Lung (tissue), 12 donors: ENCODE results near the gene EXOC4. TPM values are rescaled to one million over a fixed set of nuclear protein-coding genes. Genes with fewer than 3 reads are reported as not detected.
A peak's percentile ranks its signal among the peaks of the same experiment; 100 is the strongest.

Experiments used
- ATAC-seq: fragments of 200-7000 bp; cut with Tn5 transposase; one replicate; pipeline ENCODE4 v1.9.1; 2020; ENCODE audit warnings: moderate number of reproducible peaks; ENCODE audit not compliant: insufficient read depth, low FRiP score
- DNase-seq, 3 donors: peaks; one replicate each; pipeline ENCODE4 v3.0.0-alpha.2; 2013 to 2017
- H3K27ac ChIP-seq, 2 donors: one replicate each; pipeline ENCODE4 v1.5.1; 2013; ENCODE audit warnings: mild to moderate bottlenecking in 2 of 2, moderate library complexity in 2 of 2, control low read depth in 1 of 2, inconsistent platforms in 1 of 2, low read depth in 1 of 2, low read length in 1 of 2
- H3K27me3 ChIP-seq, 3 donors: one replicate each; pipeline ENCODE4 v1.5.1; 2013; ENCODE audit warnings: low read length in 2 of 3; ENCODE audit not compliant: control insufficient read depth in 3 of 3, insufficient read depth in 3 of 3
- H3K36me3 ChIP-seq, 4 donors: one replicate each; pipeline ENCODE4 v1.5.1; 2013; ENCODE audit warnings: low read length in 4 of 4, mild to moderate bottlenecking in 1 of 4, moderate library complexity in 1 of 4; ENCODE audit not compliant: control insufficient read depth in 4 of 4, insufficient read depth in 4 of 4
- H3K4me1 ChIP-seq, 5 donors: one replicate each; pipeline ENCODE4 v1.5.1; 2013; ENCODE audit warnings: low read length in 5 of 5, mild to moderate bottlenecking in 2 of 5, moderate library complexity in 1 of 5; ENCODE audit not compliant: control insufficient read depth in 5 of 5, insufficient read depth in 5 of 5
- H3K4me3 ChIP-seq: one replicate; pipeline ENCODE4 v1.5.1; 2013; ENCODE audit warnings: mild to moderate bottlenecking, control low read depth, moderate library complexity
- H3K9ac ChIP-seq, 2 donors: one replicate each; pipeline ENCODE4 v1.5.1; 2013; ENCODE audit warnings: low read length in 2 of 2, control low read depth in 1 of 2; ENCODE audit not compliant: insufficient read depth in 1 of 2
- H3K9me3 ChIP-seq, 4 donors: one replicate each; pipeline ENCODE4 v1.5.1; 2013; ENCODE audit warnings: low read length in 3 of 4, mild to moderate bottlenecking in 1 of 4, moderate library complexity in 1 of 4; ENCODE audit not compliant: control insufficient read depth in 4 of 4, insufficient read depth in 3 of 4
- WGBS, 2 donors: extraction: QIAGEN DNeasy Blood & Tissue Kit; methylation state at CpG; one replicate each; pipeline ENCODE4 v1.1.7; 2013; 5-methylcytosine and 5-hydroxymethylcytosine counted together
- polyA plus RNA-seq, 2 donors: library from polyadenylated mRNA; stranded (reverse); fragments of 200-250 nt; gene quantifications; one replicate each; pipeline ENCODE4 v1.2.1, GENCODE V29; 2013
- total RNA-seq, 2 donors: library from RNA; depleted of rRNA in 1 of 2; stranded (reverse); fragments of >200 nt in 1 of 2; gene quantifications; one replicate each; pipeline ENCODE4 v1.2.1, GENCODE V29; 2014 to 2021
- TF ChIP-seq, protein P1 (sequence below): IDR thresholded peaks from 2 replicates; pipeline ENCODE4 v1.5.1; 2012; ENCODE audit warnings: mild to moderate bottlenecking; ENCODE audit errors: control extremely low read depth, extremely low read depth
- donor health status: control.
- donor health status: control.
- donor health status: Bipolar disorder and iron deficiency.
- donor health status: healthy.
- donor health status: DM: yes; HTN: yes; CAD: no.

EXOC4 gene
- total and polyA plus RNA-seq, 4 donors: 10.3 to 232 (median 47.4) TPM

DNA sequence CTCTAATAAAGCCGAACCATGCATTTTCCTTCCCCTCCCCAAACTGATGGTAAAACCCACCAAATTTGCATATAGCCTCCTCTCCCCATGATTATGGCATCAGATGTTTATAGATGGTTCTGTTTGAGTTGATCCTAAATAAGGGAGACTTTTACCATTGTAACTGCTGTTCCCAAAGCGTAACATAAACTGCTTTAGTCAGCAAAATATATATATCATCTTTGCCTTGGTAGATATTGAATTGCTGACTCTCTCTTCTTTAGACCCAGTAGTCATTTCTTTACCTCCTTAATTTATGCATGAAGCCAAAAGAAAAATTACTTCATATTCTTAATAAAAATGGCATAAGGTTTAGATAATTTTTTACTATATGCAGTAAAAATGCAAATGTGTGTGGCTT, 788.1 kb downstream of the EXOC4 start:
- DNase-seq (no peak), ATAC-seq (no peak)
- Histone ChIP-seq H3K27me3 (no peaks in the 10 kb centered on the region), H3K9me3 (no peaks in the 10 kb centered on the region), H3K27ac (no peak overlapping the region), H3K36me3 (peaks cover 0 to 1% (median 0%) of the 10 kb centered on the region in 4 donors), H3K4me1 (peaks cover 0 to 5% (median 0%) of the 10 kb centered on the region in 5 donors), H3K9ac (no peak overlapping the region), H3K4me3 (no peak overlapping the region)
- TF ChIP-seq, protein P1, sequence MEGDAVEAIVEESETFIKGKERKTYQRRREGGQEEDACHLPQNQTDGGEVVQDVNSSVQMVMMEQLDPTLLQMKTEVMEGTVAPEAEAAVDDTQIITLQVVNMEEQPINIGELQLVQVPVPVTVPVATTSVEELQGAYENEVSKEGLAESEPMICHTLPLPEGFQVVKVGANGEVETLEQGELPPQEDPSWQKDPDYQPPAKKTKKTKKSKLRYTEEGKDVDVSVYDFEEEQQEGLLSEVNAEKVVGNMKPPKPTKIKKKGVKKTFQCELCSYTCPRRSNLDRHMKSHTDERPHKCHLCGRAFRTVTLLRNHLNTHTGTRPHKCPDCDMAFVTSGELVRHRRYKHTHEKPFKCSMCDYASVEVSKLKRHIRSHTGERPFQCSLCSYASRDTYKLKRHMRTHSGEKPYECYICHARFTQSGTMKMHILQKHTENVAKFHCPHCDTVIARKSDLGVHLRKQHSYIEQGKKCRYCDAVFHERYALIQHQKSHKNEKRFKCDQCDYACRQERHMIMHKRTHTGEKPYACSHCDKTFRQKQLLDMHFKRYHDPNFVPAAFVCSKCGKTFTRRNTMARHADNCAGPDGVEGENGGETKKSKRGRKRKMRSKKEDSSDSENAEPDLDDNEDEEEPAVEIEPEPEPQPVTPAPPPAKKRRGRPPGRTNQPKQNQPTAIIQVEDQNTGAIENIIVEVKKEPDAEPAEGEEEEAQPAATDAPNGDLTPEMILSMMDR: no peak
- WGBS, 2 donors: 90 to 99% methylated on average over 2 of the region's 2 CpGs

DNA sequence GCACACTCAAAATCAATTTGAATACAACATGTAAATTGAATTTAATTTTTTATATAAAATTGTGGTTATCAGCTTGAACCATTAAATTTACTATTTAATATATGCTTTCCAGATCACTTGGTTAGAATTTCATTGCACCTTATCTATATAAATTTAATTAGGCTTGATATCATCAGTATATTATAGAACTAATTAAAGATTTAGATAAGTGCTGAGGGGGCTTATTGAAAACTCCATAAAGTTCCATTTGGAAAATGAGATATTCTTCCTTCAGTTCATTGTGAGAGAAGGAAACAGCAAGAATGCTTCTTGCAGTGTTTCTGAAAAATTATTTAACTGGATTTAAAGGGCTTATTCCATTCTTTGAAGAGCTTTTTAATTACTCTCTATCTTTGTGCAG, 788.6 kb downstream of the EXOC4 start:
- ATAC-seq (no peak), DNase-seq (no peak)
- Histone ChIP-seq H3K4me1 (peaks cover 0 to 5% (median 0%) of the 10 kb centered on the region in 5 donors), H3K9ac (no peak overlapping the region), H3K9me3 (no peaks in the 10 kb centered on the region), H3K36me3 (peaks cover 0 to 1% (median 0%) of the 10 kb centered on the region in 4 donors), H3K4me3 (no peak overlapping the region), H3K27me3 (no peaks in the 10 kb centered on the region), H3K27ac (no peak overlapping the region)
- TF ChIP-seq, protein P1: no peak

DNA sequence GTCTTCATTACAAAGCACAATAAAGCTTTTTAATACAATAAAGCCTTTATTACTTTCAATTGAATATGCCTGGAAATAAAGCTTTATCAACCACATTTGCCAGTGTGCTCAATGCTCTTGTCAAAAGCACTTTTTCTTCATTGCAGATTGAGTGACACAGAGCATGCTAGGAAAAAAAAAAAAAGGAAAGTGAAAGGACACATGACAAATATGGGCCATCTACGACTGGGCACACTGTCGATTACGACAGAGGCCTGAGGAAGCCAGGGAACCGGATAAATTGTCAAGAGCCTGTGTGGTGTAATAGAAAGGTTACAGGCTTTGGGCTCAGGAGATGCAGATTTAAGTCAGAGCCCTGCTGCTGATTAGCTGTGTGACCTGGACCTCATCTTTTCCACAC, 789.4 kb downstream of the EXOC4 start:
- WGBS, 2 donors: 36 to 50% methylated on average over 4 of the region's 4 CpGs
- no peak overlapping the region for H3K9ac ChIP-seq
- TF ChIP-seq, protein P1: no peak
- ATAC-seq (no peak), DNase-seq (peak in 1 of 3 donors; percentile 58)
- H3K4me3 ChIP-seq: no peak overlapping the region
- no peaks in the 10 kb centered on the region for H3K9me3 ChIP-seq
- H3K27ac ChIP-seq: no peak overlapping the region
- no peaks in the 10 kb centered on the region for H3K27me3 ChIP-seq
- peaks cover 0 to 5% (median 0%) of the 10 kb centered on the region in 5 donors for H3K4me1 ChIP-seq
- peaks cover 0 to under 1% (median 0%) of the 10 kb centered on the region in 4 donors for H3K36me3 ChIP-seq

DNA sequence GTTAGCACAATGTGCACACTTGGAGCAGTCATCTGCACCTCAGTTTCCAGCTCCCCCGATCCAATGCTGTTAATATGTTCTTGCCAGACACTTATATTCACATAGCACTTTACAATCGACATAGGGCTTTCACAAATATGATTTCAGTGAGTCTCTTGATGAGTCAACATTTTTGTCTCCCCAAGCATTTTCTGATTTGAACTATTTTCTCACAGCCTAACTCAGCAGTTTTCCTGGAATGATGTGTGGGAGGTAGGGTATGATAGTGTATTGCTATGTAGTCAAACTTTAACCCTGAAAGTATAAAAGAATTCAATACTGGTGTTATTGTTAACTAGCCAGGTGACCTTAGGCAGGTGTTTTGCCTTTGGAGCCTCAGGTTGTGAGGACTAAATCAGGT, 791.8 kb downstream of the EXOC4 start:
- WGBS, 2 donors: 84 to 98% methylated on average over 2 of the region's 2 CpGs
- no peak overlapping the region for H3K4me3 ChIP-seq
- no peaks in the 10 kb centered on the region for H3K27me3 ChIP-seq
- peaks cover 0 to 5% (median 0%) of the 10 kb centered on the region in 5 donors for H3K4me1 ChIP-seq
- H3K9me3 ChIP-seq: no peaks in the 10 kb centered on the region
- ATAC-seq (no peak), DNase-seq (no peak)
- no peak overlapping the region for H3K27ac ChIP-seq
- TF ChIP-seq, protein P1: no peak
- no peaks in the 10 kb centered on the region for H3K36me3 ChIP-seq
- H3K9ac ChIP-seq: no peak overlapping the region
